Panc1 (cell line): ENCODE results near the gene SERHL2. TPM values are rescaled to one million over a fixed set of nuclear protein-coding genes. Genes with fewer than 3 reads are reported as not detected.
"Not testable (repeated sequence)": the region's sequence is repeated elsewhere in the genome, so short reads cannot be mapped to it uniquely, and the experiment has no call there.

Experiments used
- ATAC-seq: fragments of 200-7000 bp; cut with Tn5 transposase; 2 replicates; pipeline ENCODE4 v1.9.1; 2020; ENCODE audit warnings: mild to moderate bottlenecking, moderate library complexity
- BruUV-seq: library from RNA; stranded (reverse); fragments of 400-500 nt; replicated peaks from 2 replicates; lab custom pipeline; 2021; lab: Mats Ljungman, UMichigan
- CTCF ChIA-PET: fragments of 300-600 bp; sonication (Branson Sonifier 250); formaldehyde crosslinking; loops from one replicate; lab custom pipeline; 2022; ENCODE audit warnings: antibody characterized with exemption; lab: Charles Lee
- POLR2A ChIA-PET: fragments of 300-600 bp; sonication (Branson Sonifier 250); formaldehyde crosslinking; loops from one replicate; lab custom pipeline; 2022; ENCODE audit warnings: antibody characterized with exemption; lab: Charles Lee
- DNase-seq: peaks from one replicate; pipeline ENCODE4 v3.0.0-alpha.2; 2010; ENCODE audit warnings: low read depth, low spot score
- H3K27ac ChIP-seq: 2 replicates; pipeline ENCODE4 v1.5.1; 2011; ENCODE audit warnings: mild to moderate bottlenecking, low read length, inconsistent platforms
- H3K27me3 ChIP-seq: fragments of 200-500 bp; sonication (Bioruptor generic); 2 replicates; pipeline ENCODE4 v1.6.0; 2014; ENCODE audit warnings: low read length, inconsistent platforms; ENCODE audit not compliant: control insufficient read depth, insufficient read depth
- H3K36me3 ChIP-seq: fragments of 200-500 bp; sonication (Bioruptor generic); 2 replicates; pipeline ENCODE4 v1.5.1; 2014; ENCODE audit warnings: inconsistent platforms, mild to moderate bottlenecking, low read length, moderate library complexity; ENCODE audit not compliant: control insufficient read depth, insufficient read depth
- H3K4me1 ChIP-seq: 2 replicates; pipeline ENCODE4 v1.5.1; 2011; ENCODE audit warnings: inconsistent platforms, mild to moderate bottlenecking, low read length, moderate library complexity; ENCODE audit not compliant: control insufficient read depth, insufficient read depth
- H3K4me3 ChIP-seq, 2 experiments: 2 replicates each; pipeline ENCODE4 v1.5.1; 2011 to 2012; ENCODE audit warnings: low read depth in 2 of 2, low read length in 2 of 2, mild to moderate bottlenecking in 2 of 2, inconsistent platforms in 1 of 2, moderate library complexity in 1 of 2
- H3K9me3 ChIP-seq: fragments of 200-500 bp; sonication (Bioruptor generic); 2 replicates; pipeline ENCODE4 v1.5.1; 2014; ENCODE audit warnings: low read depth, mild to moderate bottlenecking, inconsistent platforms, low read length, moderate library complexity; ENCODE audit not compliant: control insufficient read depth, insufficient read depth
- CTCF ChIP-seq: fragments of 450-650 bp; IDR thresholded peaks from 2 replicates; pipeline ENCODE4 v1.5.1; 2017; ENCODE audit warnings: mild to moderate bottlenecking
- POLR2AphosphoS5 ChIP-seq: IDR thresholded peaks from 2 replicates; pipeline ENCODE4 v1.6.1; 2012; ENCODE audit warnings: mild to moderate bottlenecking, low read depth, low read length, moderate library complexity
- REST ChIP-seq, 2 experiments: IDR thresholded peaks; 2 replicates each; pipeline ENCODE4 v1.6.1; 2011 to 2012; ENCODE audit warnings: low read depth in 2 of 2, control low read depth in 1 of 2, low read length in 1 of 2, mild to moderate bottlenecking in 1 of 2, moderate library complexity in 1 of 2; ENCODE audit not compliant: insufficient read depth in 1 of 2
- SIN3A ChIP-seq: IDR thresholded peaks from 2 replicates; pipeline ENCODE4 v1.6.1; 2012; ENCODE audit warnings: low read depth, mild to moderate bottlenecking, low read length, moderate library complexity, borderline replicate concordance; ENCODE audit not compliant: insufficient read depth
- TCF7L2 ChIP-seq: IDR thresholded peaks from 2 replicates; pipeline ENCODE4 v1.6.1; 2011; ENCODE audit warnings: mild to moderate bottlenecking, low read depth, low read length, inconsistent platforms
- in situ Hi-C: cut with HindIII; loops from 2 replicates; pipeline ENCODE4 v1.10.0; 2016; ENCODE audit warnings: low sequenced_read_pairs, low pct_unique_long_range_greater_than_20kb
- intact Hi-C: fragments of 100-400 bp; cut with micrococcal nuclease; formaldehyde crosslinking; loops from one replicate; pipeline ENCODE4 v1.10.0; 2022; ENCODE audit not compliant: unreplicated experiment
- total RNA-seq: library from RNA; stranded (reverse); gene quantifications from one replicate; pipeline ENCODE4 v1.2.1, GENCODE V29; 2021; ENCODE audit not compliant: unreplicated experiment

The SERHL2 gene
- total RNA-seq, 1 experiment from 2014 or later, result 1.6 TPM

- BruUV-seq, intact Hi-C loops, CTCF ChIA-PET, H3K4me3 ChIP-seq, H3K4me1 ChIP-seq, POLR2A ChIA-PET, DNase-seq, H3K27ac ChIP-seq, H3K27me3 ChIP-seq, H3K36me3 ChIP-seq, H3K9me3 ChIP-seq, in situ Hi-C loops, ATAC-seq: not testable (repeated sequence)
Measured at GRCh38 chr22:42574468-42574867, 20.7 kb downstream of the SERHL2 start.

- H3K27ac ChIP-seq, H3K9me3 ChIP-seq, H3K27me3 ChIP-seq, intact Hi-C loops, H3K4me1 ChIP-seq, POLR2A ChIA-PET, H3K36me3 ChIP-seq, DNase-seq, H3K4me3 ChIP-seq, BruUV-seq, ATAC-seq, CTCF ChIA-PET, in situ Hi-C loops: not testable (repeated sequence)
Measured at GRCh38 chr22:42575996-42576574, 22.3 kb downstream of the SERHL2 start.

- H3K9me3 ChIP-seq, H3K27me3 ChIP-seq, H3K4me1 ChIP-seq, H3K4me3 ChIP-seq, BruUV-seq, DNase-seq, POLR2A ChIA-PET, intact Hi-C loops, ATAC-seq, in situ Hi-C loops, H3K36me3 ChIP-seq, H3K27ac ChIP-seq, CTCF ChIA-PET: not testable (repeated sequence)
Measured at GRCh38 chr22:42577141-42577540, 23.4 kb downstream of the SERHL2 start.

GRCh38 chr22:42577623-42578240, 24.0 kb downstream of the SERHL2 start:
- no peaks in the 10 kb centered on the region for H3K27me3 ChIP-seq
- ChIA-PET CTCF (no interaction called here), POLR2A (no interaction called here)
- ATAC-seq (no peak), DNase-seq (no peak)
- intact Hi-C loops (no loop called here), in situ Hi-C loops (no loop called here)
- TF ChIP-seq REST (IDR thresholded peaks at IDR 0.05; ENCODE audit: insufficient read depth in 1 of 2, low read depth in 2 of 2, low read length in 1 of 2) (no peak), SIN3A (no peak), POLR2AphosphoS5 (no peak), TCF7L2 (no peak), CTCF (no peak)
- BruUV-seq, result no TSS peak
- H3K4me3 ChIP-seq, result no peak overlapping the region
- H3K9me3 ChIP-seq, result no peaks in the 10 kb centered on the region
- no peaks in the 10 kb centered on the region for H3K4me1 ChIP-seq
- H3K36me3 ChIP-seq, result no peaks in the 10 kb centered on the region
- H3K27ac ChIP-seq, result no peak overlapping the region

GRCh38 chr22:42580040-42580439, 26.3 kb downstream of the SERHL2 start:
- CTCF ChIA-PET, H3K4me1 ChIP-seq, ATAC-seq, H3K27me3 ChIP-seq, intact Hi-C loops, DNase-seq, H3K9me3 ChIP-seq, BruUV-seq, H3K4me3 ChIP-seq, H3K27ac ChIP-seq, H3K36me3 ChIP-seq, POLR2A ChIA-PET, in situ Hi-C loops: not testable (repeated sequence)
